ENCODE measurements around the gene TAT.

- TF ChIP-seq, protein P1, sequence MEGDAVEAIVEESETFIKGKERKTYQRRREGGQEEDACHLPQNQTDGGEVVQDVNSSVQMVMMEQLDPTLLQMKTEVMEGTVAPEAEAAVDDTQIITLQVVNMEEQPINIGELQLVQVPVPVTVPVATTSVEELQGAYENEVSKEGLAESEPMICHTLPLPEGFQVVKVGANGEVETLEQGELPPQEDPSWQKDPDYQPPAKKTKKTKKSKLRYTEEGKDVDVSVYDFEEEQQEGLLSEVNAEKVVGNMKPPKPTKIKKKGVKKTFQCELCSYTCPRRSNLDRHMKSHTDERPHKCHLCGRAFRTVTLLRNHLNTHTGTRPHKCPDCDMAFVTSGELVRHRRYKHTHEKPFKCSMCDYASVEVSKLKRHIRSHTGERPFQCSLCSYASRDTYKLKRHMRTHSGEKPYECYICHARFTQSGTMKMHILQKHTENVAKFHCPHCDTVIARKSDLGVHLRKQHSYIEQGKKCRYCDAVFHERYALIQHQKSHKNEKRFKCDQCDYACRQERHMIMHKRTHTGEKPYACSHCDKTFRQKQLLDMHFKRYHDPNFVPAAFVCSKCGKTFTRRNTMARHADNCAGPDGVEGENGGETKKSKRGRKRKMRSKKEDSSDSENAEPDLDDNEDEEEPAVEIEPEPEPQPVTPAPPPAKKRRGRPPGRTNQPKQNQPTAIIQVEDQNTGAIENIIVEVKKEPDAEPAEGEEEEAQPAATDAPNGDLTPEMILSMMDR (IDR thresholded peaks at IDR 0.05), result no peak
- TF ChIP-seq POLR2A (IDR thresholded peaks at IDR 0.05), result no peak
Observed at GRCh38 chr16:71526111-71526631, 50.7 kb downstream of the TAT start, which contains the start of gene CHST4.
